Vagina (tissue), 2 donors: Measurements from ENCODE around the gene OR6C74.

Experiments
- CTCF ChIP-seq, 3 experiments: fragments of 450-650 bp in 2 of 3; fragments of 200-600 bp in 1 of 3; sonication (generic) in 1 of 3; IDR thresholded peaks; one replicate each; pipeline ENCODE4 v1.5.1; 2017 to 2019; ENCODE audit warnings: antibody characterized with exemption in 3 of 3, mild to moderate bottlenecking in 2 of 3, moderate library complexity in 2 of 3
- POLR2A ChIP-seq, 2 donors: fragments of 450-650 bp; IDR thresholded peaks; one replicate each; pipeline ENCODE4 v1.6.1; 2017; ENCODE audit warnings: antibody characterized with exemption in 2 of 2, mild to moderate bottlenecking in 2 of 2, moderate library complexity in 2 of 2
- POLR2AphosphoS5 ChIP-seq, 2 donors: sonication (generic); formaldehyde crosslinking; IDR thresholded peaks; one replicate each; pipeline ENCODE4 v1.9.0; 2017; ENCODE audit warnings: antibody characterized with exemption in 2 of 2, mild to moderate bottlenecking in 2 of 2, low read depth in 1 of 2; ENCODE audit not compliant: insufficient read depth in 1 of 2

GRCh38 chr12:55227643-55228042 is 16.8 kb upstream of the OR6C74 start:
- TF ChIP-seq CTCF (IDR thresholded peaks at IDR 0.05) (no peak), POLR2A (IDR thresholded peaks at IDR 0.05) (no peak), POLR2AphosphoS5 (IDR thresholded peaks at IDR 0.05; ENCODE audit: insufficient read depth in 1 of 2, low read depth in 1 of 2) (no peak)
